Measurements from ENCODE around the gene IFT27. TPM values are rescaled to one million over a fixed set of nuclear protein-coding genes. Genes with fewer than 3 reads are reported as not detected.

Gene IFT27
- total RNA-seq, 1 experiment from 2014 or later: 74.2 TPM

DNA sequence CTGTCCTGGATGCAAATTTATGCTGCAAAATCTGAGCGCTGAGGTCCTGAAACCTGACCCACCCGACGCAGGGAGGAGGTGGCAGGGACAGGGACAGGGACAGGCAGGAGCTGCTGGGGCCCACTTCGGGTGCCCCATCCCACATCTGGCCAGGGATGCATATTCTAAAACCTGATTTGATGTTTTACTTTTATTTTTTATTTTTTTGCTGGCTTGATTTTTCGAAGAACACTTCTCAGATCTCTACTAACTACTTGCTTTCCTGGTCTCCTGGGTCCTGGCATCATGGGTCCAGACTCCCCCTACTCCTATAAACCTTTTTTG is 41.6 kb upstream of the IFT27 start:
- Histone ChIP-seq H3F3A (ENCODE audit: insufficient read depth, low read depth) (no peaks in the 10 kb centered on the region), H3K9me3 (ENCODE audit: insufficient read depth, low read depth) (no peaks in the 10 kb centered on the region), H3K79me2 (ENCODE audit: low read depth) (no peaks in the 10 kb centered on the region), H3K4me3 (no peak overlapping the region; the same call in 1 of the 2 replicates), H3K27ac (no peak overlapping the region), H3K27me3 (ENCODE audit: insufficient read depth, low read depth) (peaks cover 81% of the 10 kb centered on the region), H3K4me1 (replicated peaks; ENCODE audit: insufficient read depth) (0 out of 2 replicates have a peak, but pooled peaks cover 5% of the 10 kb centered on the region), H3K36me3 (ENCODE audit: low read depth) (no peaks in the 10 kb centered on the region), H4K20me1 (ENCODE audit: insufficient read depth) (no peaks in the 10 kb centered on the region), H3K9me2 (ENCODE audit: insufficient read depth) (no peaks in the 10 kb centered on the region), H3K4me2 (peak overlapping the region; percentile 72), H2AFZ (no peak overlapping the region)
- no peak for DNase-seq
- TF ChIP-seq EZH2 (IDR thresholded peaks at IDR 0.05; ENCODE audit: low read depth): no peak
- TF ChIP-seq, protein P1, sequence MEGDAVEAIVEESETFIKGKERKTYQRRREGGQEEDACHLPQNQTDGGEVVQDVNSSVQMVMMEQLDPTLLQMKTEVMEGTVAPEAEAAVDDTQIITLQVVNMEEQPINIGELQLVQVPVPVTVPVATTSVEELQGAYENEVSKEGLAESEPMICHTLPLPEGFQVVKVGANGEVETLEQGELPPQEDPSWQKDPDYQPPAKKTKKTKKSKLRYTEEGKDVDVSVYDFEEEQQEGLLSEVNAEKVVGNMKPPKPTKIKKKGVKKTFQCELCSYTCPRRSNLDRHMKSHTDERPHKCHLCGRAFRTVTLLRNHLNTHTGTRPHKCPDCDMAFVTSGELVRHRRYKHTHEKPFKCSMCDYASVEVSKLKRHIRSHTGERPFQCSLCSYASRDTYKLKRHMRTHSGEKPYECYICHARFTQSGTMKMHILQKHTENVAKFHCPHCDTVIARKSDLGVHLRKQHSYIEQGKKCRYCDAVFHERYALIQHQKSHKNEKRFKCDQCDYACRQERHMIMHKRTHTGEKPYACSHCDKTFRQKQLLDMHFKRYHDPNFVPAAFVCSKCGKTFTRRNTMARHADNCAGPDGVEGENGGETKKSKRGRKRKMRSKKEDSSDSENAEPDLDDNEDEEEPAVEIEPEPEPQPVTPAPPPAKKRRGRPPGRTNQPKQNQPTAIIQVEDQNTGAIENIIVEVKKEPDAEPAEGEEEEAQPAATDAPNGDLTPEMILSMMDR (conservative IDR thresholded peaks at IDR 0.05): no peak
- no TSS peak for BruUV-seq (replicated peaks)
- intact Hi-C loops (cut with micrococcal nuclease; ENCODE audit: unreplicated experiment): no loop called here
- POLR2A ChIA-PET (ENCODE audit: unreplicated experiment): no interaction called here
- CTCF ChIA-PET: no interaction called here

DNA sequence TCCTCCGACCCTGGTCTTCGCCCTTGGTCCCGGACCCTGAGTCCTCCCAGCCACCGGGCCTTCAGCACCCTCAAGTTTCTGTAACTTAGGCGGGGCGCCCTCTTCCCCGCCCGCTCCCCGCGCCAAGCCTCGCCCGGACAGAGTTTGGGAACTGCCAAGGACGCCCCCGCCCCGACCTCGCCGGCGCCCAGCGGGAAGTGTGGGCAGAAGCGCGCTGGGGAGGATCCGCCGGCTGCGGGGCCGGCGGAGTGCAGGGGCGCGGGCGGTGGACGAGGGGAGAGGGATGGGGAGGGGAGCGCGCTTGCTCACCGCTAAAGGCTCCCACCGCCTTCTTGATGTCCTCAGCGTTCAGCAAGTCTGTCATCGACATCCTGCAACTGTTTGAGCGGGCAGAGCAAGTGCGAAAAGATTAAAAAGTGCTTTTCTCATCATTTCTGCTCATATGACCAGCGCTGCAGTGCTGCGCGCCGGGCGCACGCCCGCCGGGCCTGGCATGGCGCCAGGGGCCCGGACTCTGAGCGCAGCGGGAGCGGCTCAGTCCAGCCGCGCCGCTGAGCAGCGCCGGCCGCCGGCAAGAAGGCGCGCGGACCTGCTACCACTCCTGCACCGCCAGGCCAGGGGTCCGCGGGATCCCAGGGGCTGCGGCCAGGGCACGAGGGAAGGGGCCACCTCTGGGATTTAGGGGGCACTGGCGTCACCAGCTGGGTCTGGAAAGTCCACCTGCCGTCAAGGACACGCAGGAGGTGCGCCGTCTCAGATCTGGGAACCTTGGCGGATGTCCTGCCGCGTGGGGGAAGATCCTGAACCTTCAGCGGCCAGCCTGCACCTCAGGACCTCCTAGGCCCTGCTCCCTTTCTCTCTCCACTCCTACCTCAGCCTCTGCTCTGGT is 41.0 kb upstream of the IFT27 start, which contains the start of gene PVALB:
TSS of gene PVALB (minus strand) at position 400 of the 889 bp plus-strand sequence. CDS start at position 370, 30 bp downstream.
- BruUV-seq (replicated peaks): no TSS peak
- Histone ChIP-seq H3K4me3 (peak within 1 kb of the TSS; percentile 25; the same call in 1 of the 2 replicates), H4K20me1 (ENCODE audit: insufficient read depth) (no peaks in the 10 kb centered on the region), H3K27me3 (ENCODE audit: insufficient read depth, low read depth) (peaks cover 81% of the 10 kb centered on the region), H3K4me1 (replicated peaks; ENCODE audit: insufficient read depth) (0 out of 2 replicates have a peak, but pooled peaks cover 5% of the 10 kb centered on the region), H3K79me2 (ENCODE audit: low read depth) (no peaks in the 10 kb centered on the region), H3K4me2 (peak within 1 kb of the TSS; percentile 72), H3K9me3 (ENCODE audit: insufficient read depth, low read depth) (no peaks in the 10 kb centered on the region), H3K27ac (no peak within 1 kb of the TSS), H3F3A (ENCODE audit: insufficient read depth, low read depth) (no peaks in the 10 kb centered on the region), H3K9me2 (ENCODE audit: insufficient read depth) (no peaks in the 10 kb centered on the region), H3K36me3 (ENCODE audit: low read depth) (no peaks in the 10 kb centered on the region), H2AFZ (no peak within 1 kb of the TSS)
- POLR2A ChIA-PET (ENCODE audit: unreplicated experiment): no interaction called here
- DNase-seq: peak in 1 of 2 experiments; percentile 54
- intact Hi-C loops (cut with micrococcal nuclease; ENCODE audit: unreplicated experiment): no loop called here
- CTCF ChIA-PET: no interaction called here
- peak; percentile 94 for TF ChIP-seq EZH2 (IDR thresholded peaks at IDR 0.05; ENCODE audit: low read depth)
- TF ChIP-seq, protein P1 (conservative IDR thresholded peaks at IDR 0.05): no peak

DNA sequence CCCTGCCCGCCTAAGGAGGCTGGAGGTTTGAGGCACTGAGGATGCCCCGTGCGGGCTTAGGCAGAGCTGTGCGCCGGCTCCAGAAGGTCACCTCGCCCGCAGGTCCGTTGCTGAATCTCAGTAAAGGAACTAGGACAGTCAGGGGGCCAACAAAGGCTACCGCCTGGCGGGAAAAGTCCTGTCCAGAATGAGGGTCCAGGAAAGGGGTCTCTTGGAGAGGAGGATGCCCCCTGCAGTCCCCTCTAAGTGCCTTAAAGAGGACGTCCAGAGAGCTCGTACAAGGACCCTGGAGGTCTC is 40.4 kb upstream of the IFT27 start:
- Histone ChIP-seq H3K4me1 (replicated peaks; ENCODE audit: insufficient read depth) (0 out of 2 replicates have a peak, but pooled peaks cover 5% of the 10 kb centered on the region), H3K79me2 (ENCODE audit: low read depth) (no peaks in the 10 kb centered on the region), H3K36me3 (ENCODE audit: low read depth) (no peaks in the 10 kb centered on the region), H3F3A (ENCODE audit: insufficient read depth, low read depth) (no peaks in the 10 kb centered on the region), H3K27me3 (ENCODE audit: insufficient read depth, low read depth) (peaks cover 81% of the 10 kb centered on the region), H3K27ac (no peak overlapping the region), H3K4me3 (no peak overlapping the region), H3K9me2 (ENCODE audit: insufficient read depth) (no peaks in the 10 kb centered on the region), H3K4me2 (peak overlapping the region; percentile 72; the same call in 1 of the 2 replicates), H3K9me3 (ENCODE audit: insufficient read depth, low read depth) (no peaks in the 10 kb centered on the region), H2AFZ (no peak overlapping the region), H4K20me1 (ENCODE audit: insufficient read depth) (no peaks in the 10 kb centered on the region)
- POLR2A ChIA-PET (ENCODE audit: unreplicated experiment): no interaction called here
- CTCF ChIA-PET: no interaction called here
- TF ChIP-seq EZH2 (IDR thresholded peaks at IDR 0.05; ENCODE audit: low read depth): no peak
- TF ChIP-seq, protein P1 (conservative IDR thresholded peaks at IDR 0.05): no peak
- intact Hi-C loops (cut with micrococcal nuclease; ENCODE audit: unreplicated experiment): no loop called here
- DNase-seq: no peak
- no TSS peak for BruUV-seq (replicated peaks)
